ENCODE results near the gene KATNAL1.

- TF ChIP-seq CTCF (IDR thresholded peaks at IDR 0.05) (no peak), CBFB (CRISPR knock-in tag; IDR thresholded peaks at IDR 0.05; ENCODE audit: low read depth) (no peak), MLX (CRISPR knock-in tag; IDR thresholded peaks at IDR 0.05) (no peak), GTF2I (CRISPR knock-in tag; conservative IDR thresholded peaks at IDR 0.05) (no peak), IRF2 (CRISPR knock-in tag; IDR thresholded peaks at IDR 0.05; ENCODE audit: borderline replicate concordance, low read depth) (no peak), USF2 (CRISPR knock-in tag; IDR thresholded peaks at IDR 0.05) (no peak), ZNF396 (CRISPR knock-in tag; IDR thresholded peaks at IDR 0.05; ENCODE audit: borderline replicate concordance) (no peak), FOXP4 (CRISPR knock-in tag; IDR thresholded peaks at IDR 0.05) (no peak), NR2C2 (CRISPR knock-in tag; IDR thresholded peaks at IDR 0.05) (no peak)
Measured at GRCh38 chr13:30300596-30300995, 6.8 kb downstream of the KATNAL1 start.

Measured in WTC11 (cell line).